ENCODE results near the gene CFB. TPM values are rescaled to one million over a fixed set of nuclear protein-coding genes. Genes with fewer than 3 reads are reported as not detected.
A peak's percentile ranks its signal among the peaks of the same experiment; 100 is the strongest.
"Not testable (repeated sequence)": the region's sequence is repeated elsewhere in the genome, so short reads cannot be mapped to it uniquely, and the experiment has no call there.

CFB gene
- total RNA-seq: 72.6 TPM

DNA sequence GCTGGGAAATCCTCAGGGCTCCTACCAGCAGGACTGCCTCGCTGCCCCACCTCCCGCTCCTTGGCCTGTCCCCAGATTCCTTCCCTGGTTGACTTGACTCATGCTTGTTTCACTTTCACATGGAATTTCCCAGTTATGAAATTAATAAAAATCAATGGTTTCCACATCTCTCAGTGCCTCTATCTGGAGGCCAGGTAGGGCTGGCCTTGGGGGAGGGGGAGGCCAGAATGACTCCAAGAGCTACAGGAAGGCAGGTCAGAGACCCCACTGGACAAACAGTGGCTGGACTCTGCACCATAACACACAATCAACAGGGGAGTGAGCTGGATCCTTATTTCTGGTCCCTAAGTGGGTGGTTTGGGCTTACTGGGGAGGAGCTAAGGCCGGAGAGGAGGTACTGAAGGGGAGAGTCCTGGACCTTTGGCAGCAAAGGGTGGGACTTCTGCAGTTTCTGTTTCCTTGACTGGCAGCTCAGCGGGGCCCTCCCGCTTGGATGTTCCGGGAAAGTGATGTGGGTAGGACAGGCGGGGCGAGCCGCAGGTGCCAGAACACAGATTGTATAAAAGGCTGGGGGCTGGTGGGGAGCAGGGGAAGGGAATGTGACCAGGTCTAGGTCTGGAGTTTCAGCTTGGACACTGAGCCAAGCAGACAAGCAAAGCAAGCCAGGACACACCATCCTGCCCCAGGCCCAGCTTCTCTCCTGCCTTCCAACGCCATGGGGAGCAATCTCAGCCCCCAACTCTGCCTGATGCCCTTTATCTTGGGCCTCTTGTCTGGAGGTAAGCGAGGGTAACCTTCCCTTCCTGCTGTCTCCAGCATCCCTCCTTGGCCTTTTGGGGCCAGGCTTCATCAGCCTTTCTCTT lies at the start of gene CFB:
TSS of gene CFB (plus strand) at position 589 of the 863 bp plus-strand sequence. CDS start at position 716, 127 bp downstream.
- ATAC-seq (peak; percentile 91), DNase-seq (ENCODE audit: low spot score) (peak; percentile 87)
- intact Hi-C loops (cut with DNase I): no loop called here

GRCh38 chr6:31896493-31896855 lies 49.4 kb upstream of the CFB start:
- intact Hi-C loops (cut with DNase I): loop anchor here (10.0 kb wide), 1 partner anchor 162 kb away; the partner anchor contains the start of gene CLIC1
- no peak for ATAC-seq
- DNase-seq (ENCODE audit: low spot score): no peak

GRCh38 chr6:31896856-31897611 lies 48.9 kb upstream of the CFB start:
- DNase-seq (ENCODE audit: low spot score): no peak
- intact Hi-C loops (cut with DNase I): loop anchor here (10.0 kb wide), 1 partner anchor 162 kb away; the partner anchor contains the start of gene CLIC1
- no peak for ATAC-seq

GRCh38 chr6:31897612-31898382 lies 48.1 kb upstream of the CFB start, which contains the start of gene EHMT2:
Gene EHMT2, minus strand, starts transcription at chr6:31897698. Its CDS starts 21 bp downstream, at chr6:31897677.
- DNase-seq (ENCODE audit: low spot score): peak; percentile 92

DNA sequence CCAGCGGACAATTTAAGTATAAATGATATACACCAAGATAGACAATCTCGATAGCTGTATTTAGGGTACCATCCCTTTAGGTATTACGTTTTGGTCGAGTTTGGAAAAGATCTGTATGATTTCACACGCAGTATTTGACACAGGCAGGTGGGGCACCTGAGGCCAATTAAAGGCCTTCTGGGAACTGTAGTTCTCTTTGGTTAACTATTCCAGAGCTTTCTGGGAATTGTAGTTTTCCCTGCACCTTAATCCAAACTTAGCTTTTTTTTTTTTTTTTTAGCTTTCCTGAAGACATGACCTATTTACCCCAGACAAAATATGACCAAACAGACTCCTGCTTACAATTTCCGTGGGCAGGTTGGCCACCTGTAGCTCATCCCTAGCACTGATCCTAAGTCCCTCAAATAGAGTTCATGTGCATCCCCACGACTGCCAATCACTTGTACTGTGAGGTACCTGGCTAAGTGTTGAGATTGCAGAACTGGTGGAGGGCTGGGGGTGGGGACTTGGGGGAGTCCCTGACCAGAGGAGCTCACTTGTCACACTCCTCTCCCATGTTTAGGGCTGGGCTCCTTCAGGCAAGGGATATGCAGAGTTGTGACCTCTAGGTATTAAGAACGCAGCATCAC lies 47.4 kb upstream of the CFB start:
- intact Hi-C loops (cut with DNase I): loop anchor here (10.0 kb wide), 1 partner anchor 164 kb away; the partner anchor contains the start of gene CLIC1
- peak; percentile 38 for ATAC-seq
- DNase-seq (ENCODE audit: low spot score): no peak

More at GRCh38 chr6:31897612-31898382, 48.1 kb upstream of the CFB start, which contains the start of gene EHMT2:
- ATAC-seq: peak; percentile 78
- intact Hi-C loops (cut with DNase I): loop anchor here (10.0 kb wide), 1 partner anchor 163 kb away; the partner anchor contains the start of gene CLIC1

DNA sequence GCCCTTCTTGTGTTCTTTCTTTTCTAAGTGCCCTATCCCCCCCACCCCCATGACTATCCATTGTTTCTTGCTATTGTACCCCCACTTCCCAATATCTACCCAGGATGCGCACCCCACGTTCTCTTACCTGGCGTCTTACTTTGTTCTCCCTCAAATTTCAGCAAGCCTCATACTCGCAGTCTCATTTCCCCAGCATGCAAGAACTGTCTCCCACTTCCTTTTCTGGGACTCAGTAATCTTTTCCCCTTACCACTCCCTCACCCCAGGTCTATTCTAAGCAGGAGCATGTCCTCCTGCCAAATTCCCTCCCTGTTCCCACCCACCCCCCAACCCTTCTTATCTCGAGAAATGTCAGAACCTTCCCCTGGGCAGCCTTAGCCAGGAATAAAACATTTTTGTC lies 46.7 kb upstream of the CFB start:
- intact Hi-C loops (cut with DNase I): loop anchor here (10.0 kb wide), 1 partner anchor 164 kb away; the partner anchor contains the start of gene CLIC1
- no peak for ATAC-seq
- no peak for DNase-seq (ENCODE audit: low spot score)

DNA sequence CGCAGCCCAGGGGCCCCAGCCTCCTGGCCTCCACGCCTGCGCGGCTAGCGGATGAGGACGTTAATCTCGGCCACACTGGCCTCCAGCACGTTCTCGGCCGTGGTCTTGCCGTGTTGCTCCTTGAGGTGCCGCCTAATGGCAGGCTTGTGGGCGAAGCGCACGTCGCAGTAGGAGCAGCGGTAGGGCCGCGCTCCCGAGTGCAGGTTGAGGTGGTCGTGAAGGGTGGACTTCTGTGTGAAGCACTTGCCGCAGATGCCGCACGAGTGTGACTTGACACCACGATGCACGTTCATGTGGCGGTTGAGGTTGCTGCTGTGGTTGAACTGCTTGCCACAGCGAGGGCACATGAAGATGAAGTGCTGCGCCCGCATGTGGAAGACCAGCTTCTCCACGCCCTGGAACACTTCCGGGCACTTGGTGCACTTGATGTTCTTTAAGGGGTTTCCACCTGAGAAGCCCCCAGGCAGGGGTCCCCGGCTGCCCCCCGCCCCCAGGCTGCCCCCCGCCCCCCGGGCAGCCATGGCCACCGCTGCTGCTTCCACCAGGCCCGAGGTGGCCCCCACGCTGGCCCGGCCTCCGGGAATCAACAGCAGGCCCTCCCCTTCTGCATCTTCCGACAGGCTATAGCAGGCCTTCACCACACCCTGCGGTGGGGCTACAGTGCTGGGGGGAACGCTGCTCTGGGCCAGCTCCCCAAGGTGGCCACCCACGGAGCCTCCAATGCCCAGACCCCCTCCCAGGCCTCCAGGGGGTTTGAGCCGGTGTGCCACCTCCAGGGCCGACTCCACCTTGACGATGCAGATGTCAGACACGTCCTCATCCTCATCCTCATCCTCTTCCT lies 45.8 kb upstream of the CFB start:
- intact Hi-C loops (cut with DNase I): loop anchor here (5.0 to 10.0 kb wide), 2 partner anchors 52 to 165 kb away; partner anchors contain the start of gene CLIC1
- no peak for DNase-seq (ENCODE audit: low spot score)
- ATAC-seq: no peak

DNA sequence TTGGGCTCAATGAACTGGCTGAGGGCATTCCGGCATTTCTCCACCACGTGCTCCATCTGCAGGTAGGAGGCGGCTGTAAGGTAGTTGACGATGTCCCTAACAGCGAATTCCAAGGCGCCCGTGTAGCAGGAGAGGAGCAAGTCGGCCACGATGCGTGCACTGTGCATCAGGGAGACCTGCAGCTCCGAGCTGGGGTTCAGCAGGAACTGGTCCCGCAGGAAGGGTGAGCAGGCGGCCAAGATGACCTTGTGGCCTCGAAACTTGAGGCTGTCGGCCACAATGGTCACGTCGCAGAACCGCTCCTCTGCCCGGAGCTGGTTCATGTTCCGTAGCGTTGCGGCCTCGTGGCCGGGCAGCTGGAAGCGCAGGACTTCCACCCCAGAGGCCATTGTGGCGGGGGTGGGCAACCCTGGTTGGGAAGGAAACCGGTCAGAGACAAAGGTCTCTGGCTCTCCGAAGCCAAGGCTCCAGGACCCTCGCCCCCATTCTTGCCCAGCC lies 44.9 kb upstream of the CFB start:
- ATAC-seq: no peak
- DNase-seq (ENCODE audit: low spot score): peak; percentile 69
- intact Hi-C loops (cut with DNase I): loop anchor here (5.0 kb wide), 1 partner anchor 51 kb away; no protein-coding TSS in a partner anchor

DNA sequence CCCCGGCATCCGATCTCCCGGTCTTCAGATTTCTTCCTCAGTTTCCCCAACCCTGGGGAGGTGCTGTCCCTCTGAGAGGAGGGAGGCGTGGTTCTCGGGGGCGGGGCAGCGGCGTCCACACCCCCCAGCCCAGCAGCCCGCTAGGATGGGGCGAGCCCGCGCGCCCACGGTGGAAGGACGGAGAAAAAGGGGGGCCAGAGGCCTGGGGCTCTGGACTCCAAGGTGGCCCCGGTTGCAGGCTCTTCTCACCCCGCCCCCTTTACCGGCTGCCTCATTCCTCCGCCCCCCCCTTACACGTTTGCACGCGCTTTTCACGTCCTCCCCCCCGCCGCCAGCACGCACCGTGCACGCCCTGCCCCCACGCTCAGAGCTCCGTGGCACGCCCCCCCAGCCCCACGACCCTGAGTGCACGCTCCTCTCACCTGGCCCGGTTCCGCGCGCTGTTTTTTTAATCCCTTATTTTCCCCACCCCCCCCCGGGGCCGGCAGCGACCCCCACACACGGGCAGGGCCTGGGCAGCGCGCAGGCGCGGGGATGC lies 44.4 kb upstream of the CFB start:
- intact Hi-C loops (cut with DNase I): loop anchor here (5.0 kb wide), 1 partner anchor 51 kb away; no protein-coding TSS in a partner anchor
- peak; percentile 61 for ATAC-seq
- DNase-seq (ENCODE audit: low spot score): peak; percentile 88

- DNase-seq (ENCODE audit: low spot score): peak; percentile 95
- intact Hi-C loops (cut with DNase I): loop anchor here (5.0 kb wide), 1 partner anchor 50 kb away; no protein-coding TSS in a partner anchor
- ATAC-seq: peak; percentile 86
These were observed 43.8 kb upstream of the CFB start, which contains the start of gene ZBTB12 for GRCh38 chr6:31901953-31902643. Gene ZBTB12, minus strand, starts transcription at chr6:31902086. Its CDS starts 781 bp downstream, at chr6:31901305.

- ATAC-seq (no peak), DNase-seq (ENCODE audit: low spot score) (no peak)
- intact Hi-C loops (cut with DNase I): loop anchor here (5.0 kb wide), 1 partner anchor 48 kb away; no protein-coding TSS in a partner anchor
These were observed 41.9 kb upstream of the CFB start for GRCh38 chr6:31903957-31904356.

DNA sequence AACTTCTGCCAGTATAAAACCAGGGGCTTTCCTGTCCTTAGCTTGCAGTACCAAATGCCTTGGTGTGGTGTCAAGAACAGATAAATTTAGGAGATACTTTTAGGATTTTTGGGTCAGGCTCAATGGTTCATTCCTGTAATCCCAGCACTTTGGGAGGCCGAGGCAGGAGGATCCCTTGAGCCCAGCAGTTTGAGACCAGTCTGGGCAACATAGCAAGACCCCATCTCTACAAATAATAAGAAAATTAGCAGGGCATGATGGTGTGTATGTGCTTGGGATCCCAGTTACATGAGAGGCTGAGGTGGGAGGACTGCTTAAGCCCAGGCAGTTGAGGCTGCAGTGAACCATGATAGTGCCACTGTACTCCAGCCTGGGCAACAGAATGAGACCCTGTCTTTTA lies 40.9 kb upstream of the CFB start:
- DNase-seq (ENCODE audit: low spot score): no peak
- intact Hi-C loops (cut with DNase I): no loop called here
- ATAC-seq: no peak

GRCh38 chr6:31906122-31906521 lies 39.8 kb upstream of the CFB start:
- intact Hi-C loops (cut with DNase I): no loop called here
- DNase-seq (ENCODE audit: low spot score) (no peak), ATAC-seq (no peak)

GRCh38 chr6:31906727-31907126 lies 39.2 kb upstream of the CFB start:
- intact Hi-C loops (cut with DNase I); ATAC-seq; DNase-seq (ENCODE audit: low spot score): not testable (repeated sequence)

DNA sequence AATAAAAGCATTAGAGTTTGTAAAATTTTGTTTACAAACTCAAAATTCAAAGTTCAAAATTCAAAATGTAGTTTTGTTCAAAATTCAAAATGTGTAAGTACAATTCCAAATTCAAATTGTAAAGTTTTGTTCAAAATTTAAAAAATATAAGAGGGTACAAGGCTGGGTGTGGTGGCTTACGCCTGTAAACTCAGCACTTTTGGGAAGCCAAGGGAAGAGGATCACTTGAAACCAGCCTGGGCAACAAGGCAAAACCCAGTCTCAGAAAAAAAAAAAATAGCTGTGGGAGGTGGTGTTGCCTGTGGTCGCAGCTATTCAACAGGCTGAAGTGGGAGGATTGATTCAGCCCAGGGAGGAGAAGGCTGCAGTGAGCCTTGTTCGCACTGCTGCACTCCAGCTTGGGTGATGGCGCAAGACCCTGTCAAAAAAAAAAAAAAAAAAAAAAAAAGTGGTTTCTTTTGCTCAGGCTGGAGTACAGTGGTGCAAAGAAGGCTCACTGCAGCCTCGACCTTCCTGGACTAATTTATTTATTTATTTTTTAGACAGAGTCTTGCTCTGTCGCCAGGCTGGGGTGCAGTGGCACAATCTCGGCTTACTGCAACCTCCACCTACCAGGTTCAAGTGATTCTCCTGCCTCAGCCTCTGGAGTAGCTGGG lies 38.6 kb upstream of the CFB start:
- intact Hi-C loops (cut with DNase I): no loop called here
- no peak for ATAC-seq
- DNase-seq (ENCODE audit: low spot score): no peak
